Measurements from ENCODE around the gene ASPHD2. TPM values are rescaled to one million over a fixed set of nuclear protein-coding genes. Genes with fewer than 3 reads are reported as not detected.

The ASPHD2 gene, protein sequence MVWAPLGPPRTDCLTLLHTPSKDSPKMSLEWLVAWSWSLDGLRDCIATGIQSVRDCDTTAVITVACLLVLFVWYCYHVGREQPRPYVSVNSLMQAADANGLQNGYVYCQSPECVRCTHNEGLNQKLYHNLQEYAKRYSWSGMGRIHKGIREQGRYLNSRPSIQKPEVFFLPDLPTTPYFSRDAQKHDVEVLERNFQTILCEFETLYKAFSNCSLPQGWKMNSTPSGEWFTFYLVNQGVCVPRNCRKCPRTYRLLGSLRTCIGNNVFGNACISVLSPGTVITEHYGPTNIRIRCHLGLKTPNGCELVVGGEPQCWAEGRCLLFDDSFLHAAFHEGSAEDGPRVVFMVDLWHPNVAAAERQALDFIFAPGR
- 1.8 TPM in 2 replicates for total RNA-seq

DNA sequence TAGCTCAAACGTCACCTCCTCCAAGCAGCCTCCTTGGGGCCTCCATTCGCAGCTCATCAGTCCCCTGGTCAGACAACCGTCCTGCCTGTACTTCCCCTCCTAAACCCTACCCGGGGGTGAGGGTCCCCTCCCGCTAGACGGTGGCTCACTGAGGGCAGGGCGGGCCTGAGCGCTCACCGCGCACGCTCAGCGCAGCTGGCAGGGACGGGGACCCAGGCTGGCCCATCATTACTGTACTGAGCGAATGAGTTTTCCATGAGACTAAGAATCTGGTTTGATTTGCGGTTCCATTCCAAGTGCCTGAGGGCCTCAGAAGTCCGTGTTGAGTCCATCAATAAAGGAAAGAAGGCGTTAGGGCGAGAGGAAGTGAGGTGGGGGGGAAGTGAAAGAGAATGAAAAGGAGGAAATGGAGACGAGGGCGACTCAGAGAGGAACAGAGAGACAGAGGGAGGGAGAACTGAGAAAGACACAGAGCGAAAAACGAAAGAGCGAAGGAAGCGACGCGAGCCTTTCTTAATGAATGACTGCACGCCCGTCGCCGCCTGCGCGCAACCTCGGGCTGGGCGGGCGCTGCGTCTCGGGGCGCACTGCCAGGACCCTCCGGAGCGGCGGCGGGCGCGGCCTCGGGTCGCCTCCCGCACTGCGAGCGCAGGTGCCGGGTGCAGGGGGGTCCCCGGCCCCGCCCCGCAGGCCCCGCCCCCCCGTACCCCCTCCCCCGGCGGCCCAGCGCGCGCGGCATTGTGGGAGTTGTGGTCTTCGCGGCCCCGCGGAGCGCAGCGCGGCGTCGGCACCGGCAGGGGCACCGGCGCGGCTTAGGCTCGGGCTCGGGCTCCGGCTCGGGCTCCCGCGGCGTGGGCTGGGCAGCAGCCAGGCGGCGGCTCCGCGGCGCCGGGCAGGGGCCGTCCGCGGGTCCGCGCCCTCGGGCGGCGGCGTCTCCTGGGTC lies at the start of gene ASPHD2:
Gene ASPHD2 (plus strand): TSS at position 746 of the 943 bp plus-strand sequence. CDS start 4,356 bp downstream, outside the sequence.

DNA sequence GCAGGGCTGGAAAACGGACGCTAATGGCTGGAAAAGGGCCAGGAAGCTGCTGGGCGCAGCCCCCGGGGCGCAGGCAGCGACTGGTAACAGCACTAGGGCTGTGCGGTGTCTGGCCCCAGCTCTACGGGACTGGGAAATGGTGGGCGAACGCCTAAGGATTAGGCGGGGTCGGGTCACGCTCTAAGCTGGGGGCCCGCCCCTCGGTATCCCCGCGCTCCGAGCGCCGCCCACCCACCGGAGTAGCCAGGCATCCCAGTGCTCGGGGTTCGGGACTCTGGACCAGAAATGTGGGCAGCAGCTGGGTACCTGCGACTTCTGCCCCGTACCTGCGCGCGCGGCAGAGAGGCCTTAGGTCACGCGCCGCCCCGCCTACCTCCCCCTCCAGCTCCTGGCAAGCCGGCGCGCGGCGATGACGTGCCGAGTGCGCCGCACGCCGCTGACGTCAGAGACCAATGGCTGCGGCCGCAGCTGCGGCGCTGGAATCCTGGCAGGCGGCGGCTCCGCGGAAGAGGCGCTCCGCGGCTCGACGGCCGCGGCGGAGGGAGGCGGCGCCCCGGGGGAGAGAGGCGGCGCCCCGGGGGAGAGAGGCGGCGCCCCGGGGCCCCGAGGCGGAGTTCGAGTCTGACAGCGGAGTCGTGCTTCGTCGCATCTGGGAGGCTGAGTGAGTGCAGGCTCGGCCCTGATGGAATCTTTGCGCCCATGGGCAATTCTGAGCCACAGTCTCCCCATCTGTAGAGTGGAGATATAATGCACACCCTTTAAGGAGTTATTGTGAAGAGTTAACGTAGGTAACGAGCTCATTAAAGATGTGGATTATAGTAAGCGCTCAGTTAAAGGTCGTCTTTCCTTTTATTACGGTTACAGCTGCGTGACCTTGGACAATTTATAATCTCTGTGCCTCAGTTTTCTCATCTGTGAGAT lies 54.6 kb downstream of the ASPHD2 start, which contains the start of the genes HPS4 and SRRD:
Gene HPS4 (minus strand): TSS at position 345 of the 921 bp plus-strand sequence. CDS start 2,021 bp downstream, outside the sequence.
Gene SRRD (plus strand): TSS at position 439 of the 921 bp plus-strand sequence. CDS start 14 bp downstream, at position 453.

Other genes starting within 250 kb of the ASPHD2 start
- gene HPS4, start 54.5 kb downstream of the ASPHD2 start, total RNA-seq = 20.3 and 26.9 TPM in 2 replicates
- 9.4 and 11.5 TPM in 2 replicates for gene SRRD, start 54.6 kb downstream of the ASPHD2 start, total RNA-seq
- gene TFIP11, start 83.2 kb downstream of the ASPHD2 start, total RNA-seq = 29.8 and 36.2 TPM in 2 replicates
- 18.9 and 23.4 TPM in 2 replicates for gene TPST2, start 160.9 kb downstream of the ASPHD2 start, total RNA-seq
- not detected in 2 replicates for gene CRYBB1, start 188.8 kb downstream of the ASPHD2 start, total RNA-seq
- not detected in 2 replicates for gene CRYBA4, start 192.7 kb downstream of the ASPHD2 start, total RNA-seq
- 0.53 and 0.75 TPM in 2 replicates for gene MIAT, start 228.3 kb downstream of the ASPHD2 start, total RNA-seq

Measured in aortic smooth muscle cell (primary cell).